ENCODE measurements around the gene CAMTA1. TPM values are rescaled to one million over a fixed set of nuclear protein-coding genes. Genes with fewer than 3 reads are reported as not detected.

Gene CAMTA1
- total RNA-seq, 1 donor from 2014 or later, result 38.1 TPM

GRCh38 chr1:7528386-7529198 lies 743.3 kb downstream of the CAMTA1 start:
- H3K27me3 ChIP-seq (ENCODE audit: control insufficient read depth in 3 of 3, insufficient read depth in 3 of 3, low read length in 3 of 3), result peaks cover 0 to 25% (median 10%) of the 10 kb centered on the region in 3 donors
- H3K4me3 ChIP-seq (ENCODE audit: low read length in 3 of 3), result no peak overlapping the region
- H3K9me3 ChIP-seq (ENCODE audit: control insufficient read depth in 3 of 3, low read length in 3 of 3), result no peaks in the 10 kb centered on the region
- H3K36me3 ChIP-seq (ENCODE audit: control insufficient read depth in 3 of 3, insufficient read depth in 3 of 3, low read length in 3 of 3), result no peaks in the 10 kb centered on the region
- H3K4me1 ChIP-seq (ENCODE audit: control insufficient read depth in 3 of 3, insufficient read depth in 3 of 3, low read length in 3 of 3), result no peaks in the 10 kb centered on the region
- H3K9ac ChIP-seq (ENCODE audit: low read depth in 1 of 3, low read length in 3 of 3), result no peak overlapping the region
- H3K27ac ChIP-seq (ENCODE audit: low read depth, low read length), result no peak overlapping the region

- Histone ChIP-seq H3K27me3 (ENCODE audit: control insufficient read depth in 3 of 3, insufficient read depth in 3 of 3, low read length in 3 of 3) (peaks cover 0 to 30% (median 3%) of the 10 kb centered on the region in 3 donors), H3K9ac (ENCODE audit: low read depth in 1 of 3, low read length in 3 of 3) (no peak overlapping the region), H3K9me3 (ENCODE audit: control insufficient read depth in 3 of 3, low read length in 3 of 3) (no peaks in the 10 kb centered on the region), H3K4me3 (ENCODE audit: low read length in 3 of 3) (no peak overlapping the region), H3K27ac (ENCODE audit: low read depth, low read length) (no peak overlapping the region), H3K4me1 (ENCODE audit: control insufficient read depth in 3 of 3, insufficient read depth in 3 of 3, low read length in 3 of 3) (no peaks in the 10 kb centered on the region), H3K36me3 (ENCODE audit: control insufficient read depth in 3 of 3, insufficient read depth in 3 of 3, low read length in 3 of 3) (no peaks in the 10 kb centered on the region)
Observed at GRCh38 chr1:7529917-7530316, 744.7 kb downstream of the CAMTA1 start.

- H3K36me3 ChIP-seq (ENCODE audit: control insufficient read depth in 3 of 3, insufficient read depth in 3 of 3, low read length in 3 of 3), result no peaks in the 10 kb centered on the region
- peaks cover 2 to 39% (median 3%) of the 10 kb centered on the region in 3 donors for H3K27me3 ChIP-seq (ENCODE audit: control insufficient read depth in 3 of 3, insufficient read depth in 3 of 3, low read length in 3 of 3)
- H3K9me3 ChIP-seq (ENCODE audit: control insufficient read depth in 3 of 3, low read length in 3 of 3), result no peaks in the 10 kb centered on the region
- no peaks in the 10 kb centered on the region for H3K4me1 ChIP-seq (ENCODE audit: control insufficient read depth in 3 of 3, insufficient read depth in 3 of 3, low read length in 3 of 3)
- no peak overlapping the region for H3K27ac ChIP-seq (ENCODE audit: low read depth, low read length)
- no peak overlapping the region for H3K4me3 ChIP-seq (ENCODE audit: low read length in 3 of 3)
- no peak overlapping the region for H3K9ac ChIP-seq (ENCODE audit: low read depth in 1 of 3, low read length in 3 of 3)
Observed at GRCh38 chr1:7531562-7532340, 746.5 kb downstream of the CAMTA1 start.

GRCh38 chr1:7533006-7533405 lies 747.8 kb downstream of the CAMTA1 start:
- H3K4me3 ChIP-seq (ENCODE audit: low read length in 3 of 3), result no peak overlapping the region
- H3K36me3 ChIP-seq (ENCODE audit: control insufficient read depth in 3 of 3, insufficient read depth in 3 of 3, low read length in 3 of 3), result no peaks in the 10 kb centered on the region
- no peak overlapping the region for H3K27ac ChIP-seq (ENCODE audit: low read depth, low read length)
- peaks cover 5 to 40% (median 12%) of the 10 kb centered on the region in 3 donors for H3K27me3 ChIP-seq (ENCODE audit: control insufficient read depth in 3 of 3, insufficient read depth in 3 of 3, low read length in 3 of 3)
- no peaks in the 10 kb centered on the region for H3K4me1 ChIP-seq (ENCODE audit: control insufficient read depth in 3 of 3, insufficient read depth in 3 of 3, low read length in 3 of 3)
- H3K9ac ChIP-seq (ENCODE audit: low read depth in 1 of 3, low read length in 3 of 3), result no peak overlapping the region
- no peaks in the 10 kb centered on the region for H3K9me3 ChIP-seq (ENCODE audit: control insufficient read depth in 3 of 3, low read length in 3 of 3)

GRCh38 chr1:7534061-7534825 lies 749.0 kb downstream of the CAMTA1 start:
- Histone ChIP-seq H3K9me3 (ENCODE audit: control insufficient read depth in 3 of 3, low read length in 3 of 3) (no peaks in the 10 kb centered on the region), H3K4me3 (ENCODE audit: low read length in 3 of 3) (no peak overlapping the region), H3K9ac (ENCODE audit: low read depth in 1 of 3, low read length in 3 of 3) (no peak overlapping the region), H3K27ac (ENCODE audit: low read depth, low read length) (no peak overlapping the region), H3K36me3 (ENCODE audit: control insufficient read depth in 3 of 3, insufficient read depth in 3 of 3, low read length in 3 of 3) (no peaks in the 10 kb centered on the region), H3K27me3 (ENCODE audit: control insufficient read depth in 3 of 3, insufficient read depth in 3 of 3, low read length in 3 of 3) (peaks cover 5 to 37% (median 12%) of the 10 kb centered on the region in 3 donors), H3K4me1 (ENCODE audit: control insufficient read depth in 3 of 3, insufficient read depth in 3 of 3, low read length in 3 of 3) (no peaks in the 10 kb centered on the region)

GRCh38 chr1:7535016-7535415 lies 749.8 kb downstream of the CAMTA1 start:
- peaks cover 5 to 38% (median 17%) of the 10 kb centered on the region in 3 donors for H3K27me3 ChIP-seq (ENCODE audit: control insufficient read depth in 3 of 3, insufficient read depth in 3 of 3, low read length in 3 of 3)

DNA sequence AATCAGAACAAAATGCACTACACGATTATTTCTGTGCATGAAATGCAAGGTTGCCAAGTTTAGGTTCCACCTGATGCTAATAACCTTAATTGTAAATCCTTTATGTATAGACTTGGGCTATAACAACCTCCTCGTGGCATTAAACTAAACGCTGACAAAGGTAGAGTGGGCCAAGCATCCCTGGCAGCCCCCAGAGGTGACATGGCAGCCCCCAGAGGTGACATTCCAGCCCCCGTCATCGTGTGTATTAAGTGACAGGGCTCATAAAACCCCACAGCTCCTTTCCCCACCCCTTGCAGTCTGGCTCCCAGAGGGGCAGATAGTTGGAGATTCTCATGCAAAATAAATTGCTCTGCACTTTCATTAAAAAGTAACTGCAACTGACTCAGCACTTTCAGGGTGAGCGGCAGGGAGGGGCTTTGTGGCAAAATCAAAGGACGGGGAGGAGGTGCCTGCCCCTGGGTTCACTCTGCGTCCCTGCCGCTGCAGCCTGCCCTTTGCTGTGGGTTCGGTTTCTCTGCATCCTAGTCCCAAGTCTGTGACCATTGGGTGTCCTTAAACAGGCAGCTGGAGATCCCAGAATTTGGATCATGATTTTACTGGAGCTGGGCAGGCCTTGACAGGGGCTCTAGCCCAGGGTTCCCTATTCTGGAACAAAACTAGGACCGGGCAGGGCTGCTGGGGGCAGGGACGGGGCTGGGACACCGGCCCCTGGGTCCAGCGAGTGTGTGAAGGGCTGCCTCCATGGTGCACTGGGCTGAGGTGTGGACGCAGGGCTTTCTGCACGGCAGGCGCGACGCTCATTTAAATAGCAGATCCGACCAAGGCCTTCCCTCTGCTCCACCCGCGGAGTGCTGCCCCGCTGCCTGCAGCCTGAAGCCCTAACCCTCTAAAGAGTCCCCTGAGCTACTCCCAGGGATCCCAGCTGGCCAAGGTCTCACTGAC lies 751.0 kb downstream of the CAMTA1 start:
- Histone ChIP-seq H3K4me1 (ENCODE audit: control insufficient read depth in 3 of 3, insufficient read depth in 3 of 3, low read length in 3 of 3) (no peaks in the 10 kb centered on the region), H3K27me3 (ENCODE audit: control insufficient read depth in 3 of 3, insufficient read depth in 3 of 3, low read length in 3 of 3) (peaks cover 5 to 37% (median 17%) of the 10 kb centered on the region in 3 donors), H3K9me3 (ENCODE audit: control insufficient read depth in 3 of 3, low read length in 3 of 3) (no peaks in the 10 kb centered on the region), H3K4me3 (ENCODE audit: low read length in 3 of 3) (no peak overlapping the region), H3K36me3 (ENCODE audit: control insufficient read depth in 3 of 3, insufficient read depth in 3 of 3, low read length in 3 of 3) (no peaks in the 10 kb centered on the region), H3K9ac (ENCODE audit: low read depth in 1 of 3, low read length in 3 of 3) (no peak overlapping the region), H3K27ac (ENCODE audit: low read depth, low read length) (no peak overlapping the region)

More at GRCh38 chr1:7535016-7535415, 749.8 kb downstream of the CAMTA1 start:
- Histone ChIP-seq H3K36me3 (ENCODE audit: control insufficient read depth in 3 of 3, insufficient read depth in 3 of 3, low read length in 3 of 3) (no peaks in the 10 kb centered on the region), H3K4me3 (ENCODE audit: low read length in 3 of 3) (no peak overlapping the region), H3K9ac (ENCODE audit: low read depth in 1 of 3, low read length in 3 of 3) (no peak overlapping the region), H3K27ac (ENCODE audit: low read depth, low read length) (no peak overlapping the region), H3K4me1 (ENCODE audit: control insufficient read depth in 3 of 3, insufficient read depth in 3 of 3, low read length in 3 of 3) (no peaks in the 10 kb centered on the region), H3K9me3 (ENCODE audit: control insufficient read depth in 3 of 3, low read length in 3 of 3) (no peaks in the 10 kb centered on the region)

DNA sequence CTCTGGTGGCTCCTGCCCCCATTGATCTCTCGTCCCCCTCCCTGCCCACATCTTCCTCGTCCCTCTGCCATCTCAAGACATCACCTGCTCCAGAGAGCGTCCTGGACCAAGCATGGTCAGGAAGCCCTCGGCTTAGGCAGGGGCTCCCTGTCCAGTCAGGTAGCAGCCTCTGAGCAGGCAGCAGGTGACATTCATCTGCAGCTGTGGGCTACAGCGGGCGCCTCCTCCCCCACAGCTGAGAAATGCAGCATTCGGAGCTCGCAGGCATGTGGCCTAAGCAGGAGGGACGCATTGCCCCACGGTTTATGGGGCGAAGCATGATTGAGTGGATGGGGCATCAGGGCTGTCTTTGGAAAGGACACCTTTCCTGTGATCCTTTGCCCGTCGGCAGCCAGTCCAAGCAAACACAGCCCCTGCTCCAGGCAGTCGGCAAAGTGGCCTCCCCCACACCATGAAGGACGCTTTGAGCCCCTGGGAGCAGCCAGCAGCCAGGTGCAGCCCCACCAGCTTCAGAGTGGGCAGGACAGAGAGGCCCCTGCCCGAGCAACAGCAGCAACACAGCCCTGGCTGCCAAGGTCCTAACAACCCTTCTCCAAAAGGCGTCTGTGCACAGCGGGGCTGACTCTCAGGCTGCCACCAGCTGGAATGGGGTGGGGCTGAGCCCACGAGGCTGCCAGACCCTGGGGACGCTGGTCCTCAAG lies 751.8 kb downstream of the CAMTA1 start:
- no peaks in the 10 kb centered on the region for H3K4me1 ChIP-seq (ENCODE audit: control insufficient read depth in 3 of 3, insufficient read depth in 3 of 3, low read length in 3 of 3)
- no peaks in the 10 kb centered on the region for H3K9me3 ChIP-seq (ENCODE audit: control insufficient read depth in 3 of 3, low read length in 3 of 3)
- no peak overlapping the region for H3K27ac ChIP-seq (ENCODE audit: low read depth, low read length)
- peaks cover 5 to 37% (median 17%) of the 10 kb centered on the region in 3 donors for H3K27me3 ChIP-seq (ENCODE audit: control insufficient read depth in 3 of 3, insufficient read depth in 3 of 3, low read length in 3 of 3)
- no peaks in the 10 kb centered on the region for H3K36me3 ChIP-seq (ENCODE audit: control insufficient read depth in 3 of 3, insufficient read depth in 3 of 3, low read length in 3 of 3)
- H3K9ac ChIP-seq (ENCODE audit: low read depth in 1 of 3, low read length in 3 of 3), result no peak overlapping the region
- no peak overlapping the region for H3K4me3 ChIP-seq (ENCODE audit: low read length in 3 of 3)
